AG10803 (cell line): Measurements from ENCODE around the gene FBN1.

Experiments
- DNase-seq: peaks from one replicate; pipeline ENCODE4 v3.0.0; 2010; ENCODE audit warnings: low read depth
- H3K4me3 ChIP-seq: 2 replicates; pipeline ENCODE4 v1.5.1; 2011; ENCODE audit warnings: mild to moderate bottlenecking, low read length, control low read depth
- CTCF ChIP-seq: conservative IDR thresholded peaks from 2 replicates; pipeline ENCODE4 v1.5.1; 2011; ENCODE audit warnings: mild to moderate bottlenecking, low read length, control low read depth, inconsistent platforms

FBN1 gene

GRCh38 chr15:48373821-48374451 is 271.6 kb downstream of the FBN1 start:
- no peak overlapping the region for H3K4me3 ChIP-seq
- no peak for TF ChIP-seq CTCF
- DNase-seq, result peak; percentile 78

- TF ChIP-seq CTCF, result no peak
- DNase-seq, result peak; percentile 42
- H3K4me3 ChIP-seq, result no peak overlapping the region
These were observed 273.5 kb downstream of the FBN1 start for GRCh38 chr15:48371961-48372360.

GRCh38 chr15:48371550-48371949 is 274.0 kb downstream of the FBN1 start:
- TF ChIP-seq CTCF, result no peak
- H3K4me3 ChIP-seq, result no peak overlapping the region
- no peak for DNase-seq

- TF ChIP-seq CTCF, result no peak
- DNase-seq, result peak; percentile 90
- no peak overlapping the region for H3K4me3 ChIP-seq
These were observed 275.0 kb downstream of the FBN1 start for GRCh38 chr15:48370460-48370859.

- TF ChIP-seq CTCF, result no peak
- no peak overlapping the region for H3K4me3 ChIP-seq
- DNase-seq, result peak; percentile 53
These were observed 278.0 kb downstream of the FBN1 start for GRCh38 chr15:48367483-48367882.

- TF ChIP-seq CTCF, result no peak
- no peak overlapping the region for H3K4me3 ChIP-seq
- no peak for DNase-seq
These were observed 278.8 kb downstream of the FBN1 start for GRCh38 chr15:48366584-48367312.

- DNase-seq, result no peak
- no peak overlapping the region for H3K4me3 ChIP-seq
- TF ChIP-seq CTCF, result no peak
These were observed 279.9 kb downstream of the FBN1 start for GRCh38 chr15:48365575-48365974.
